Tibial nerve (tissue), 4 donors: ENCODE data around the gene IL27RA.

Experiments
- CTCF ChIP-seq, 5 experiments: fragments of 200-600 bp in 3 of 5; fragments of 450-650 bp in 2 of 5; sonication (generic) in 3 of 5; IDR thresholded peaks; one replicate each; pipeline ENCODE4 v1.5.1; 2016 to 2019; ENCODE audit warnings: antibody characterized with exemption in 5 of 5, mild to moderate bottlenecking in 3 of 5, moderate library complexity in 2 of 5
- EP300 ChIP-seq, 2 donors: sonication (generic); formaldehyde crosslinking; IDR thresholded peaks; one replicate each; pipeline ENCODE4 v1.6.1; 2017; ENCODE audit warnings: antibody characterized with exemption in 2 of 2, mild to moderate bottlenecking in 1 of 2
- POLR2A ChIP-seq, 2 donors: fragments of 450-650 bp; IDR thresholded peaks; one replicate each; pipeline ENCODE4 v1.6.1; 2017; ENCODE audit warnings: antibody characterized with exemption in 2 of 2, mild to moderate bottlenecking in 2 of 2, moderate library complexity in 2 of 2

- TF ChIP-seq POLR2A (IDR thresholded peaks at IDR 0.05) (no peak), CTCF (IDR thresholded peaks at IDR 0.05) (no peak), EP300 (IDR thresholded peaks at IDR 0.05) (no peak)
Observed at GRCh38 chr19:14085309-14085995, 53.9 kb downstream of the IL27RA start, which contains the start of gene C19orf67.
